Measurements from ENCODE around the gene TEK.
A peak's percentile ranks its signal among the peaks of the same experiment; 100 is the strongest.

Gene TEK

DNA sequence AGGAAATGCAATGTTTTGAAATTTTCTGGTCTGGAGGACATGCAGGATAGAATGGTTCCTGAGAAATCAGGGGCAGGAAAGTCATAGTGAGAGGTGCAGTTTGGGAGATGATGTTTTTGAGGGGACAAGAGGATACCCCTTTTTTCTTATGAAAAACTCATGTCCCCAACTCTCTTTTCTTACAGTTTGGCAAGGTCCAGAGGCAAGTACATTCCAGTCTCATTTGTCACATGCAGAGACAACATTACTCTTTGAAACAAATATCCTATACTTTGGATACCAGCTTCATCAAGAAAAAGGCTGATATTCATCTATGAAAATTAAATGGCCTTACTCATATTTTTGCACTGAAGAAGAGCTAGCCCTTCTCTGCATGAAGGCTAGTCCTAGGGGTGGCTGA lies 139.7 kb downstream of the TEK start:
- no peak for DNase-seq

GRCh38 chr9:27258662-27259061 lies 149.6 kb downstream of the TEK start:
- DNase-seq, result no peak

- DNase-seq, result no peak
Observed at GRCh38 chr9:27260789-27261516, 151.9 kb downstream of the TEK start.

DNA sequence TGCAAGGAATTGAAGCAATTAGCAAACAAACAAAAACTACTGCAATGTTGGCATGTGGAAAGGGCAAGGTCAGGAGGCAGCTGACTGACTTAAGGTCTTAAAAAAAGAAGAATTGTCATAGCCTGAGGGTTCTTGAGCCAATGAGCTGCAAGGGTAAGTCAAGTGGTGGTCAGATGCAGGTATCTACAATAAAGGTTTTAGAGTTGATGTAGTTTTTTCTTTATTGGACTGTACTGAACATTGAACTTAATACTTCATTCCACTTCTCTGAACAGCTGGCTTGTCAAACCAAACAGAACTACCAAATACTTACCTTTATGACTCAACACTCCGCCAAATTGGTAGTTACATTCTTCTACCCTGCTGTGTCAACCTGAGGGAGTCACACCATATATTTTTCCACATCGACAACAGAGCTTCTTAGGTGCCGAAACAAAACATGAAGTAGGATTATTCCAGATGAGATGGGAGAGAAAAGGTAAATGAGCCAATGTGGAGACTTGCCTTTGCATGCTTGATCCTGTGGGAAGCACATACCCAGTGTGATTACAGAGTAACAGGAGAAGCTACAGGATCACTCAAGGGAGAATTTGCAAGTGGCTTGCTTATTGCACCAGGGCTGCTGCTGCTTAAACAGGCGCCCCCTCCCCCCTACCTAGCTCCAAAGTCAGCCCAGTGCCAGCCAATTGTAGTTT lies 152.6 kb downstream of the TEK start:
- no peak for DNase-seq

DNA sequence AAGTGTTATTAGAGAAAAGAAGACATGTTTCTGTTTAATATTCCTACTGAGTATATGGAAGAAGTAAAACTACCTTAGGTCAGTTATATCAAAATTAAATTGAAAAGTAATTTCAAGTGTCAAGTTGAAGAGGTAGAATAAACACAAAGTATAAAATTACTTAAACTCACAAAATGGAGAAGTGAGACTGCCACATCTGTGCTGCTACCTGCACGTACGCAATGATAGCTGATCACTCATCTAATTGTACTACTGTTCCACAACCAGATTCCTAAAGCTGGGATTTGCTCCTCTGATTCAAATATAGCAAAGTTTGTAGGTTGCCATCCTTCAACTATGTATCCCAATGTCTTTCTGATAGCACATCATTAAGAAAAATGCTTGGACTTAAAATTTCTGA lies 163.1 kb downstream of the TEK start:
- DNase-seq, result no peak

DNA sequence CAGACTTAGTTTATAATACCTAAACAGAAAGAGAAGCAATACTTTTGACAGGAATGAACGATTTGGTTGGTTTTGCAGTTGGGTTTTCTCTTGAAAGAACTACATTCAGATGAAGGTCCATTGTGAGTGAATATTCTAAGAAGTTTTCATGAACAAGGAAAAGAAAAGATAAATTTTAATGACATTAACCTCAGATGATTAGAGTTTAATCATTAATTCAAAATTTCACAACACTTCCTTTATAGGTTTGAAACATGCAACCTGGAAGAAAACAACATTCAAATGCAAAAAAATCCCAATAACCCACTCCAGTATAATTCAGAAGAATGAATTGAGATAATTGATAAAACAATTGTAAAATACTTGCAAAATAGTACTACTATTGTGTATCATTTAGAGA lies 164.2 kb downstream of the TEK start:
- DNase-seq, result no peak

GRCh38 chr9:27276193-27277030 lies 167.4 kb downstream of the TEK start:
- DNase-seq, result peak; percentile 27 to 76

DNA sequence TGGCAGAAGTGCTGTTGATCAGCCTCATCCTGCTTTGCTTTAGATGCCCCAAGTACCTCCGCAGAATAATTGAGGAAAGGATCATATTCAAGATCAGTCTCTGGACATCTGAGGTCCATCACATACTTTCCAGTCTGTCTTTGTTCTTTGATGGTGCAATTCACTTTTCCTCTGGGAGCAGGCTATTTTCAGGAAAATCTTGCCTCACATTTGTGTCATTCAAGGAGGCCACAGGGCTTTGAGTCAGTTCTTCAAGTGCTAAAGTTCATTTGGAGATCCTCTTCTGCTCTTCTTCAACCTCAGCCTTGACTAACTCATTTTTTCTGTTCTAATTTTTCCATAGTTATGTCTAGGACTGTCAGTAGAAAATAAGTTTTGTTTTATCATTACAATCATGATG lies 169.3 kb downstream of the TEK start:
- no peak for DNase-seq

DNA sequence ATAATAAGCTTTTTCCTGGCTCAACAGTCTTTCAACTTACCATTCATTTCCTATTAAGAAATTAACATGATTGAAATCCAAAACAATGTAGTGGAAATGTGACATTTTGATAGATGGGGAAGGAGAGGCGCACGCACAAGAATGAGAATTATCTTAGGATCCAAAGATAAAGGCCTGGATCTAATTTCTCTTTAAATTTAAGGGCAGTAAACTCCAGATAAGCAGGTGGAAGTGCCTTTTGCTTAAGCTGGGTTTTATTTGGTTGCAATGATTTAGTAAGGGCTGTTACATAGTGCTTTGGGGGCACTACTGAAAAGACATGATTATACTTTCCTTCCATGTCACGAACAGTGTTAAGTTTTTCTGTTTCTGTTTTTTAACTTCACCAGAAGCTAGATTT lies 170.6 kb downstream of the TEK start:
- no peak for DNase-seq

All from inflammatory macrophage treated with lipopolysaccharide for 1 hour (primary cell).